HG03565 (cell line): Measurements from ENCODE around the gene CCNI2.

ENCODE experiments used
- ATAC-seq: cut with Tn5 transposase; IDR thresholded peaks from one replicate; pipeline ENCODE4 v1.9.1; 2021; ENCODE audit warnings: mild to moderate bottlenecking, moderate library complexity; ENCODE audit not compliant: unreplicated experiment

CCNI2 gene

DNA sequence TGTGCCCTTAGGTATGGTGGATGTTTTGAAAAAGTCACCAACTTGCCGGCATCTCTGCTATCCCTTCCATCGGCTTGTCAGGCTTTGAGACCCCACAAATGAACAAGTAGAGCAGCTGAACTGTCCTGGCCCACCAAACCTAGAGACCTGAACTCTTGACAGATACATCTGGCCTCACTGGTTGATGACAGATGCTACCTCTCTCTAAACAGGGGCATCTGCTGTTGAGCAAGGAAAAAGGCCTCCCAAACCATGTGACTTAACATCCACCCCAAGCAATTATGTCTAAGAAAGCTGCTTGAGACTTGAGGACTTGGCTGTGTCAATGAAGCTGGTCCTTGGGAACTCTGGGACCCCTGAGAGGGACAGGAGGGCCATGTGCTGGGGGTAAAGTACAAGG lies 2.3 kb downstream of the CCNI2 start:
- ATAC-seq: no peak

DNA sequence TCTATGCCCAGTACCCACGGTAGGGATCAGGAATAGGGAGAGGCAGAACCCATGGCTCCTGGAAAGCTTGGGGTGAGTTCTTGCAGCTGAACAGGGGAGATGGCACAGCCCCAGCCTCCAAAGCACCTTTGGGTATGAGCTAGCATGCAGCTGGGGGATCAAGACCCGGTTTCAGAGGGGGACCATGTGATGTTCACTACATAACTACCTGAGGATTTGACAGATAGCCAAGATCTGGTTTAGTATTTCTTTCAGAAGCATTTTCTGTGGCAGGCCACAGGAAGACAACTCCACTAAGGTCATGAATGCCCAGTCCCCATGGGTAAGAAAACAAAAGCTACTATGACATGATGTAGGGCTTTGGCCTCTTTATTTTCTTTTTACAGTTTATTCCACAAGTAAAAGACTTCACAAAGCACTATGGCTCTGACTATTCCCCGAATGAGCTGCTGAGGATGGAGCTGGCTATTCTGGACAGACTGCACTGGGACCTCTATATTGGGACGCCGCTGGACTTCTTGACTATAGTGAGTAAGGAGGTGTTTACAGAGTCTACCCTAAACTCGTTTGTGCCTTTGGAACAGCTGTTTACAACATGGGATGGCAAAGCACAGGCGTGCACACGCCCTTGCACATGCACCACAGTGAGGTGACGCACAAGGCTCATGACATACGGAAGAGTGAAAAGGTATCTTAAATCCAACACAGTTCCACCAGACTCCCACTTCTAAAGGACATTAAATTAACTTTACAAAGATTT lies 3.4 kb downstream of the CCNI2 start:
- ATAC-seq: no peak

- peak; percentile 46 for ATAC-seq
Observed at GRCh38 chr5:132751444-132751843, 4.2 kb downstream of the CCNI2 start.

DNA sequence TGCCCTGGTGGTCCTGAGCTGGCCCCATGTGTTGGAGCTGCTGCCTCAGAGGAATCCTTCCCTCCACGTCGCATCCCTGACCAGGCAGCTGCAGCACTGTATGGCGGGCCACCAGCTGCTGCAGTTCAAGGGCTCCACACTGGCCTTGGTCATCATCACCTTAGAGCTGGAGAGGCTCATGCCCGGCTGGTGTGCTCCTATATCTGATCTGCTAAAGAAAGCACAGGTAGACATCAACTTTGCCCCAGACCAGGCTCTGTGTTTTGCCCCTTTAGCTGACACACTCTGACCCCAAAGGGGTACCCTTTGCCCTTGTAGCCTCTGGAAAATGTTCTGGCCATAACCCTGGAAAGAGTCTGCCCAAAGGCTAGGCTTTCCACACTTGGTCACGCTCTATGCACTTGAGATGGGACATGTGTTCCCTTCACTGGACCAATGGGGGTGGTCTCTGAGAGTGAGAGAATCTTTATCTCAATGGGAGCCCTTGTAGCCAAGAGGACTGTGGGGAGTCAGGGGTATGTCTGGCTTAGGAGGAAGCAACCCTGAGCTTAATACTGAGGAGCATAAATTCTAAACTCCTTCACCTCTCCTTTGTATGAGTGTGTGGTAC lies 4.8 kb downstream of the CCNI2 start:
- no peak for ATAC-seq

DNA sequence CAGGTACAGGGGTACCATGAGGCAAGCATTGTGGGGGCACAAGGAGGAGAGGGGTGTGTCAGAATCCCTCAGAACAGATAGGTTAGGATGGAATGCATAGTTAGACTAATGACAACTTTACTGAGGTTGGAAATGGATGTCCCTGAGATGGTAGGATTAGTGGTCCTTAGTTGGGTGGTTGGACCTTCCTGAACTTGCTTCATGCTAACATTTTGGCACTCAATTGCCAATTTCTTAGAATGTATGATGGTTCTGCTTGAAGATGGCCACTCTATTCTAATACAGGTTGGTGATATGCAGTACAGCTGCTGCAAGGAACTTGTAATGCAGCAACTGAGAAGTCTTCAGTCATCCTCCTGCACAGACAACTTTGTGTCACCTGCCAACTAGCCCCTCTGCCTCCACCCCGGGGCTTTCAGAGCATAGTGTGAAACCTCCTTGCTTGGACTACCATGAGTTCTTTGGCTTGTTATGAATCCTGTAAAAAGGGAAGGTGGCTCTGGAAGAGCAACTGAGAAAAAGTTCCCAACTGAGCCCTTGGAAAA lies 5.4 kb downstream of the CCNI2 start:
- ATAC-seq: no peak

GRCh38 chr5:132753135-132753987 lies 6.1 kb downstream of the CCNI2 start:
- ATAC-seq: no peak

GRCh38 chr5:132754111-132754510 lies 6.9 kb downstream of the CCNI2 start:
- no peak for ATAC-seq

DNA sequence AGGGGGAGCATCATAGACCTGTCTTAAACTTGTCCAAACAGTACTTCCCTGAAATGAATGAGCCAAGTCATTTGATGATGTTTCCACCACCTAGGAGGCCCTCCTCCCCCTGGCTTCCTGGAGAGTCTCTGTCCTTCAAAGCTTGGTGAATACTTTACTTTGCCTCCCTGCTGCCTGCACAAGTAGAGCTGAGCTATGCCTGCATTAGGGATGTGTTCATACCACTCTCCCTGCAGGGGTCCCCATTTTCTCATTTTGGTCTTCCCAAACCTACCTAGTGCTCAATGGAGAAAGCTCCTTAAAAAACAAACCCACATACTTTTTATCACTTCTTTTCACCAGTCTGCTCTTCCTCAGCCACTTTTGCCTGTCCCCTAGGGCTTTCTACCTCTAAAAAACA lies 7.7 kb downstream of the CCNI2 start:
- no peak for ATAC-seq

- ATAC-seq: no peak
Observed at GRCh38 chr5:132756542-132756941, 9.3 kb downstream of the CCNI2 start.

DNA sequence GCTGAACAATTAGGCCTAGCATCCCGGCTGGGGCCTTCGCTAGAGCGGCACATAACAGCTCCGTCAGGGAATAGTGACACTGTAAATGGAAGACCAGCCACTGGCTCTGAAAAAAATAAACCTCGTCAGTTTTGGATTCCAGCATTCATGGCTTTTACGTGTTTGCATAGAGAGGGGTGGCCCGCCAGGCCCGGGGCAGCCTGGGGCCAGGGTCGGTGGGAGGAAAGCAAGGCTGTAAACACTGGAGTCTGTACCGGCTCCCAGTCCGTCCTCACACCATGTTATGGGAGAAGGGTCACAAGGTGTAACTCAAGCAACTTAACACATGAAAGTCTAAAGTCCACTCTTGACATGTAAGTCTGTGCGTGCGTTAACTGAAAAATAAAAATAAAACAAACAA lies 11.2 kb downstream of the CCNI2 start:
- no peak for ATAC-seq

GRCh38 chr5:132759114-132760048 lies 12.2 kb downstream of the CCNI2 start:
- ATAC-seq: no peak

- ATAC-seq: no peak
Observed at GRCh38 chr5:132760049-132760420, 12.8 kb downstream of the CCNI2 start.

DNA sequence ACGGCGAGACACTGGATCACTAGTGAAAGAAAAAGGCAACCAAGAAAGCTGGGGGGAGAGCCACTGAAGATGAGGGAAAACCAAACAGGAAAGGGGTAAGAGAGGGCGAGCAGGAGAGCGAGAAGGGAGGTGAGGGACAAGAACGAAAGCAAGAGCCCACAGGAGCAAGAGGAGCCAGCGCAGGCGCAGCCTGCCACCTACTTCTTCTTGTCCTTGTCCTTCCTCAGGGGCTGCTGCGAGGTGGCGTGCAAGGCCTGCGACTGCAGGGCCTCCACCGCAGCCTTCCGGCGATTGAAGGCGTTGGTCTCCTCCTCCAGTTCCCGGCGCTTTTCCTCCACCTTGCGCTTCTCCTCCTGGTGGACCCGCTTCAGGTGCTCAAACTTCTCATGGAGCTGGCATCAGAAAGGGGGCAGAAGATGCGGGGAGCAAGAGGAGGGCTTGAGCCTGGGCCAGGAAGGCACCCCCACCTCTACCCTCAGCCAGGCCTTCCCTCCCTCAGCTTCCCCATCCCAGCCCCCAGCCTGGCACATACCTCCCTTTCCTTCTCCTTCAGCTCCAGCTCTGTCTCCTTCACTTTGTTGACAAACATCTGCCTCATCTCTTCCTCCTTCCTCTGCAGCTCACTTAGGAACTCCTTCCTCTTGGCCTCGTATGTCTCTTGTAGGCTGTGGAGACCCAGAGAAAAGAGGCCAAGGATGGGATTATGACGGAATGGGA lies 13.5 kb downstream of the CCNI2 start:
- no peak for ATAC-seq

DNA sequence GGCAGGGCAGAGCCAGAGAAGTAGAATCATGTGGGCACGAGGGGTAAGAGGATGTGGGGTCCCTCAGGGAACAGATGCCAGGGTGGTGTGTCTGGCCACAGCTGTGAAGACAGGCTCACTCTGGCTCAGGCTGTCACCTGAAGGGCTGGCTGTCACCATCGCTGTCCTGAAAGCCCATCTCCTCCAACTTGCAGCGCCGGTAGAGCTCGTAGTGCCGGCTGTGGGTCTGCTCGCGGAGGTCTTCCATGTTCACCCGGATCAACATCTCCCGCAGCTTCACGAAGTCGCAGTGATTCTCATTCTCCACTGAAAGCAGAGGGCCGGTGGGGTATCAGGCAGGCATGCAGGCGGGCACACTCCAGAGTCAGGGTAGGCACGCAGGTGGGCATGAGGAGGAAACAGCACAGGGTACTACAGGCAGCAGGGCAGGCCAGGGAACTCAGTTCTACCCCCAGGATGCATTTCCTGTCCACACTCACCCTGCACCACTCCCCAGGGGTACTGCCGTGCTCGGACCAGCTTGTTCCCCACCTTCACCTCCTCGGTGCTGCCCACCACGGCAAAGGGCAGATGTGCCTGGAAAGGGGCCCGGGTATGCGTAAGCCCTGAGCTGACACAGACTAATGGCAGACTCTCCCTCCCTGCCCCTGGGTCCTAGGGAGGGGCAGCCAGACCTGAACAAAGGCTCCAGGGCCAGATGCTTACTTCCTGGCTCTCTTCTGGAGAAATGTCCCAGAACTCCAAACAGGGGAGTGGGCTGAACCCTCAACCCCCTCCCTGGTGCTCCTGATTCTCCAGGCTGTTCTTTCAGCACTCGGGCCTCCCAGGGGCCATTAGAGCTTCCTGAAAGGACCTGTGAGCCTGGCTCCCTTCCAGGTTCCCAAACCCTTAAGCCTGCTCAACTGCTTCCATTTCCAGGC lies 14.4 kb downstream of the CCNI2 start:
- no peak for ATAC-seq

DNA sequence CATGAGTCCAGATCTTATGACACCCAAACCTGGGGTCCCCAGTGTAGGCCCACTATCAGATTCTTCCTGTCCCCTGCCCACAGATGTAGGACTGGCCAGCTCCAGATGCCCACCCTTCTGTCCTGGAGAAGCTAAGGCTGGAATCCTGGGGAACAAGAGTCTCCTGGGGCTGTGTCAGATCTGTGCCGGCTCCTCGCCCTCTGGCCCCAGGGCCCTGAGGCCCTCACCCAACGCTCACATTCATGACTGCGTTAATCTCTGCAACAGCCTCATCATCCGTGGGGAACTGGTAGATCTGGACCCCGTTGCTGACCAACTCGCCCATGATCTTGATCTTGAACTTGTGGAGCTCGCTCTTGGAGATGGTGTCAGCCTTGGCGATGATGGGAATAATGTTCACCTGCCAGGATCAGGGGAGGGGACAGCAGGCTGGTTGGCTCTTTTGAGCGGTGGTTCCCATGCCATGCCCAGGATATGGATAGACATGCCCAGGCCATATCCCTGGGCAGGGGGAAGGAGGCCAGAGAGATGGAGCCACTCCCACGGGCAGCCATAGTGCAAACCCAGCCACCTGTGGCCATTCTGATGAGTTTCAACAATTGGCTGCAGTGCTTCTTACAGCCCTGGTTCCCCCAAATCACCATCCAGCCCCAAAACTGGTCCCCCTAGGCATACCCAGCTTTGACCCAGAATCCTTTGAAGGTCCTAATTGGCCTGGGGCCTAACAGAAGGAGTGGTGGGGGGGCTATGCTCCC lies 15.2 kb downstream of the CCNI2 start:
- no peak for ATAC-seq

GRCh38 chr5:132763181-132764036 lies 16.2 kb downstream of the CCNI2 start:
- no peak for ATAC-seq

DNA sequence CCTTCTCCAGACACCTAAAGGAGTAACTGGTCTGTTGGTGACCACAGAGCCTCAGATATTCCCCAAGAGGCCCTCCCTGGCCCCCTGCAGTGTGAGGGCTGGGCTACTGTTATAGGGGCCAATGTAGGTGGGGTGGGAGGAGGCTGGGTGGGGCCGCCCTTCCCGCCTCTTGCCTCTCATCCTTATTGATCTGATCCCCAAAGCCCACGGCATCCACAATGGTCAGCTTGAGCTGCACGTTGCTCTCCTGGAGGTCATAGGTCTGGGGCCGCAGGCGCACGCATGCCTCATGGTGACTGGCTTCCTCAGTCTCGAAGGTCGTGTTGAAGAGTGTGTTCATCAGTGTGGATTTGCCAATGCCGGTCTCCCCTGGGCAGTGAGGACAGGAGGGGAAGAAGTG lies 16.8 kb downstream of the CCNI2 start:
- ATAC-seq: no peak
